Fibroblast of skin of left quadriceps (primary cell): ENCODE results near the gene LTBP2.
A peak's percentile ranks its signal among the peaks of the same experiment; 100 is the strongest.

Experiments
- DNase-seq, 2 experiments: peaks; one replicate each; pipeline ENCODE4 v3.0.0-alpha.2; 2013; ENCODE audit warnings: low read depth in 2 of 2

LTBP2 gene

DNA sequence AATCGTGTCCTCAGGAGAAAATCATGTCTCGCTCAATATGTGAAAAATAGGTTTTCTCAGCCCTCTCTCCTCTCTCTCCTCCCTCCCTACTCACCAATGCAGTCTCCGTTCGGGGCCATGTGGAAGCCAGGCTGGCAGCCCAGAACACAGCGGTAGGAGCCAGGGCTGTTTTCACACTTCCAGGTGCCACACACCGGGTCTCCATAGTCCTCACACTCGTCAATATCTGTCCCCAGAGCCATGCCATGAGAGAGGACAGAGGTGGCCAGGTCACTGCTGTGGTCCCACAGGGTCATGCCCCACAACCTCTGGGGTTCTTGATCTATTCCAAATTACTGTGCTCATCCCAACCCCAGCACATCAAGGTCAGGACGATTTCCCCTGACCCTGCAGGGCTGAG, 105.0 kb downstream of the LTBP2 start:
- no peak for DNase-seq

DNA sequence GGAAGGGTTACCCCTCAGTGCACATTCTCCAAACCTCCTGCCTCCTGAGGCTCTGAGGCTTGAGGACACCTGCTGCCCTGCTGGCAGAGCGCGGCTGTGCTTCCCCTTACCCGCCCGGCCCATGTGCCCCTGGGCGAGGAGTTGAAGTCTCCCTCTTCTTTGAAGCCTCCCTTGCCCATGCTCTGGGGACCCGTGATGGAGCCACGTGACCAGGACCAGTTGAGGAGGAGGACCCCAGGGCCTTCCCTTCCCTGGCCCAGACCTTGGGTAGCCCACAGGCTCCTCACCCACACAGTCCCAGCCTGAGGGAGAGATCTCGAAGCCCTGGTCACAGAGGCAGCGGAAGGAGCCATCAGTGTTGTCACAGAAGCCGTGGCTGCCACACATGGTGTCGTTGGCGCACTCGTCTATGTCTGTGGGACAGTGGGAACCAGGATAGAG, 105.6 kb downstream of the LTBP2 start:
- DNase-seq: no peak

DNA sequence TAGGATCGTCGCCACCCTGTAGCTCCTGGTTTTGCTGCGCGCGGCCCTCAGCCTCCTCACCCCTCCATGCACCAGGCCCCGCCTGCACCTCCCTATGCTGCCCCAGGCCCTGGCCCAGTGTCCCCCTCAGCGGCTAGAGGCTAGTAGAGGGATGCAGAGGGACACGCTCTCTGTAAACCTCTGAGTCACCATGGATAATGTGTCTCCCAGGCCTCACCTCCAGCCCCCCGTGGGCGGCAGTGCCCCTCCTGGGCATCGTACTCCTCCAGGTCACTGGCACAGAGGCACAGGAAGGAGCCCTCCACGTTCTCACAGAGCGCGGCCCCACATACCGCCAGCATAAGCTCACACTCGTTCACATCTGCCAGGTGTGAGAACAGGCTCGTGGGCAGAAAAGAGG, 106.2 kb downstream of the LTBP2 start:
- no peak for DNase-seq

DNA sequence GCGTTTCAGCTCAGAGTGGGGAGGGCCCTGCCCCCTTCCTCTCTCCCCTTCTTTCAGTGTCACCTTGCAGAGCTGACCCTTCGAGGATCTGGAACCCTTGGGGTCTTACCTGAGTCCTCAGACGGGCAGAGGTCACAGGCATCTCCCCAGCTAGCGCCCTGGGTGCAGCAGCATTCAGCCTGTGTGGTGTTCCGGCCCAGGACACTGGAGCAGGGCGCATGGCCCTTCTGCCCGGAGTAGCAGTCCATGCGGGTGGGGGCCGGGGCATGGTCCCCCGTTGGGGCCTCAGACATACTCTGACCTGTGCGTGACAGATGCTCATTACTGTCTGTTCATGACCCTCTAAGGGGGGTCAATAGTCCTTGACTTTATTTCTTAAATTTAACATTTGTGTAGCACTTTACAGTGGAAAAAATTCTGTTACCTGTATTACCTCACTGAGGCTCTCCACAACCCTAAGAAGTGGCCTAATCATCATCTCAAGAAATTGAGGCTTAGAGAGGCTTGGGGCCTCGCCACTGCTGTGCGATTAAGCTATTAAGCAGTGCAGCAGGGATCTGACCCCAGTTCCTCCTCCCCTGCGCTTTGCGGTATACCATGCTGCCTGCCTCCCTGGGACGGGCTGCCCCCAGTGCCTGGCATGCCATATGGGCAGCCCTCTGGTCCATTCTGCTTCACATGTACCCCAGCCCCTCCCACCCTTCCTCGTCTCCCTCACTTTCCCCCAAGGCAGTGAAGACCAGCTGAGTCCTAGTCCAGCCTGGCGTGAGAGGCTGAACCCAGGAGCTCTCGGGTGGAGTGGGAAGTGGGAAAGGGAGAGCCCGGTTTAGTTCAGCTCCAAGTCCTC, 106.9 kb downstream of the LTBP2 start:
- DNase-seq: no peak

DNA sequence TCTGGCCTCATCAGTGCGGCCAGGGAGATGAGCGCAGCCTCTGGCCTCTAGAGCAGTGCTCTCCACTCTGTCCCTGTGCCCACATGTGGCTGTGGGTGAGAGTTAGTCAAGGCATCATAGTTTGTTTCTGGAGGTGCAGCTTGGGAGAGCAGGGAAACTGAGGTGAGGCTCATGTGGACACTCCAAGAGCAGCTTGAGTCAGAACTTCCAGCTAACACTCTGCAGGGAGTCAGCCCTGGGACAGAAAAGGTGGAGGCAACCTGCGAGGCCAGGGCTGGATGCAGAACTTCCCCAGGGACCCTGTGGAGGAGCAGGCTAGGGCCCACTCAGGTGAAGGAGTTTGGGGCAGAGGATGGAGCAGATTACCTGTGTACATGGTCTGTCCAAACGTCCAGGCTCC, 107.6 kb downstream of the LTBP2 start:
- no peak for DNase-seq

DNA sequence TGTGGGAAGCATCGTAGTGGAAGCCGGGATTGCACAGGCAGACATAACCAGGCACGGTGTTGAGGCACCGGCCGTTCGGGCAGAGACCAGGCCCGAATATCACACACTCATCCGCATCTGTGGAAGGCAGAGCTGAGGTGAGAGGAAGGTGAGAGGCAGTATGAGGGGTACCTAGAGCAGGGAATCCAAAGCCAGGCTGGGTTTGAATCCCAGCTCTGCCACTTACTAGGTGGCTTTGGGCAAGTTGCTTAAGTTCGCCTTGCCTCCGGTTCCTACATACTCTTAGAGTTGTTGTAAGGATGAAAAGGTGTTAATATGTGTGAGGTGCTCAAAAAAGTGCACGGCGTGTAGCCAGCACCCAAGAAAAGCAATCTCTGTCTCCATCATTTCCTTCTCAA, 108.1 kb downstream of the LTBP2 start:
- DNase-seq: no peak

DNA sequence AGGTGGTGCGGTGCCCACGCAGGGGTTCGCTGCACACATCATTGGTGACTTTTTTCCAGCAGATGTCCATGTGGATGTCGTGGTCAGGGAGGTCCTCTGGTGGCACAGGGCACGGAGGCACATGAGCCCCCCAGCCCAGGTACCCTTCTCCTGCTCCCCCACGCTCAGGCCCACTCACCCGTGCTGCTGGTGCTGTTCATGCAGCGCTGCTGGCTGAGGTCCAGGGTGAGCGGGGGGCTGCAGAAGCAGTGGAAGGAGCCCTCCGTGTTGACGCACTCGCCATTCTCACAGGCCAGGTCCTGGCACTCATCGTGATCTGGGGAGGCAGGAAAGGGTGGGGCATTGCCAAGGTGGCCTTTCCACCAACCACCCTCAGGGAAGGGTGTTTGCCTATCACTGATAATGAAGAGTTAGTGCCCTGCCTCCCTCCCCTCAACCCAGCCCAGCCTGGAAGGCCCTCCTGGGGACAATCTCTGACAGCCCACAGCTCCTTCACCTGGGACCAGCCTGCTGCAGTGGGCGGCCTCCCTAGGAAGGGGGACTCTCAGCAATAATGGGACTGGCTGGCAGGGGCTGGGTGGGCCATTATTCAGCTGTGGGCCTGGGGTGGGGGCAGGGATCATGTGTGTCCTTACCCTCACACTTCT, 108.6 kb downstream of the LTBP2 start:
- DNase-seq: no peak

DNA sequence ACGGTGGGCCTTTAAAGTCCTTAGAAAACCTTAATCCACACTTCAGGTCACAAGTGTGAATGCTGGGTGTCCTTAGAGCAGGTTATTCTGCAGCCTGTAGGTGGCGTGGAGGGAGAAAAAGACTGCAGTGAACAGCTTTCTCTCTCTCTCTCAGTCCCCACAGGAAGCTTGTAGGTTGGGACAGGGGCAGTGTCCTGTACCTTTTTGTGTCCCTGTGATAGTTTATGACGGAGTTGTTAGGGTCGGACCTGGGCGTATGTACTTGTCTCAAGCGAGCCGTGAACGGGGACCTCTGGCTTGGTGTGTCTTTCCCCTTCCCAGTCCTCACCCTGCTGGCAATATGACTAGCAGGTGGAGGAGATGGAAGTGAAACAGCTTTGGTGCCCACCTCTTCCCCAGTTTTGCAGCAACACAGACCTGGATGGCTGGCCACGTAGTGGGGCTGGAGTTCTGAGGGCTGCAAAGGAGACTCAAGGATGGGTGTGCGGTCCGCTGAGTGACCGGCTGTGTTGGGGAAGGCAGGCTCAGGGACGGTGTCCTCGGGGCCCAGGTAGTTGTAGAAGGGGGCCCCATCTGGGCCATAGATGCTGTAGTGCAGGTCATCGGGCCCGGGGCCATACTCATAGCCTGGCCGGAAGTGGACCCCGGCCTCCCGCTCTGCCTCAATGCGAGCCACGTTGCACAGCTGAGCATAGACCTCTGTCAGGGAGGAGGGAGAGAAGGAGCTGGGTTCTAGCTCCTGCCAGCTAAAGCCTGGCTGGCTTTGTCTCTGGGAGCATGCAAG, 109.6 kb downstream of the LTBP2 start:
- DNase-seq: no peak

DNA sequence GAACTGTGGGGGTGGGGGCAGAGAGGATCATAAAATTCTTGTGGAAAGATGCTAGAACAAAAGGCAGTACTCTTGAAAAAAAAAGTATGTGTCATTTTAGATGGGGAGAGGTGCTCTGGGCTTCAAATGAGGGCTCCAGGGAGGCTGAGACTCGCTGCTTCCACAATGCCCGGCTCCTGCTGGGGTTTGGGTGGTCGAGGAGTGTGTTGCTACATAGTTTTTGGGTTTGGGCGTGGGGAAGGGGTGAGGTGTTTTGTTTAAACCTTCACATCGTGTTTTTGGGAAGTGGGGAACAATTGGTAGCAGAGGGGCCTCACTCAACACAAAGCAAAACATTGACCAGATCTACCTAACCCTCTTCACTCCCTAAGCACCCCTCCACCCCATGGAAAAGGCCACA, 110.3 kb downstream of the LTBP2 start:
- no peak for DNase-seq

DNA sequence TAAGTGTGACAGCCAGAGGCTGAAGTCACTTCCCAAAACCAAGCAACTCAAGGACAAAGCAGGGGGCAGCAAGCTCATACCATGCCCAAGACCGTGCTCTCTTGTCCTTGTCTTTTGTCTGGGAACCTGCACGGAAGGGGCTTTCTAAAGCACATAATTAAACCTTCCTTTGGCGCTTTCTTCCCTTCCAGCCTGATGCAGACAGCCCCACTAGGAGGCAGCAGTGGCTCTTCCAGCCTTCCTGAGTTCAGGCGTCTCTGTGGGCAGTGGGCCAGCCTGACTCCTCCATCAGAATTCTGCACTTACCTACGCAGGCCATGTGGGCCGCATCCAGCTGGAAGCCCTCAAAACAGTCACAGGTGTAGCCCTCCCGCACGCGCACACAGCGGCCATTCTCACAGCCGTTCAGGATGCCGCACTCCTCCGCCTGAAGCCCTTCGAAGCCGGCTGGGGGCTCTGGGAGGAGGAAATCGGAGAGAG, 110.9 kb downstream of the LTBP2 start:
- peak; percentile 67 to 71 for DNase-seq

DNA sequence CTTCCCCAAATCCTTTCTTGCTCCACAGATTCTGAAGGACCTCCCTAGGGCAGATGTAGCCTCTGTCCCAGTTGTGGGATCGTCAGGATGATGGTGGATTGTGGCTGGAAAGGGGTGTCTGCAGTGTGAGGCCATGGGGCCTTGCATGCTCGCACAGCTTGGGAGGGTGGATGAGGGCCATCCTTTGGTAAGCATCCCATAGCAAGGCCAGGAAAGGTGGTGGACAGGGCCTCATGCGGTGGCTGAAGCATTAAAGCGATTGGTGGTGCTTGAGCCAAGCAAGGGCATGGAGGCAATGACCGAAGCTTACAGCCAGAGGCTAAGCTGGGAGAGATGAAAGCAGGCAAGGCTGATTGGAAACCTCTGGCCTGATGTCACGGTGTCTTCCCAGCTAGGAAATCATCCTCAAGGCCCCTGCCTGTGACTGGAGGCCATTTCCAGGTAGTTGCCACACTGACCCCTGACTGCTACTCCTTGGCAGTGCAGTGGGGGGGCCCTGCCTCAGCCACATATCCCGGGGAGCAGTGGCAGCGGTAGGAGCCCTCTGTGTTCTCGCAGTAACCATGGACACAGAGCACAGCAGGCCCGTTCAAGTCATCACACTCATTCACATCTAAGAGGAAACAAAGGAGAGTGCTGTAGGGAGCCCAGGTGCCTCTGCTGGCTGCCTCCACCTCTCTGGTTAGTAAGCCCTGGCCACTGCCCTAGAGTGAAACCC, 111.5 kb downstream of the LTBP2 start:
- no peak for DNase-seq

DNA sequence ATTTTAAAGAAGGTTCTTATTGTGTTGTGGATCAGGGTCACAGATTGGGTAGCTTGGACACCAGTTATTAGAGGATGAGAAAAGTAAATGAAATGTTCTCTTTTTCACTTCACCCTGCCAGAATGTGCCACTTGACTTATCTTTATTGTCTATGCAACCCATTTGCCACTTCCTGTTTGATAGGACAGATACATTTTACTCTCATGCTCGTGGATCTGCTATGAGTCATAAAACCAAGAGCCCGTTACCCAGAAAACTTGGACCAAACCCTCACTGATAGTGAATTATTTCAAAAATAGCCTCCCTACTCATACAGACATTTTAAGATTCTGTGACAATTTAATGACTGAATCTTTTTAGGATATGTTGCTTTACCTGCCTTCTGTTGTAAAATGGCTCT, 116.7 kb downstream of the LTBP2 start:
- DNase-seq: no peak

DNA sequence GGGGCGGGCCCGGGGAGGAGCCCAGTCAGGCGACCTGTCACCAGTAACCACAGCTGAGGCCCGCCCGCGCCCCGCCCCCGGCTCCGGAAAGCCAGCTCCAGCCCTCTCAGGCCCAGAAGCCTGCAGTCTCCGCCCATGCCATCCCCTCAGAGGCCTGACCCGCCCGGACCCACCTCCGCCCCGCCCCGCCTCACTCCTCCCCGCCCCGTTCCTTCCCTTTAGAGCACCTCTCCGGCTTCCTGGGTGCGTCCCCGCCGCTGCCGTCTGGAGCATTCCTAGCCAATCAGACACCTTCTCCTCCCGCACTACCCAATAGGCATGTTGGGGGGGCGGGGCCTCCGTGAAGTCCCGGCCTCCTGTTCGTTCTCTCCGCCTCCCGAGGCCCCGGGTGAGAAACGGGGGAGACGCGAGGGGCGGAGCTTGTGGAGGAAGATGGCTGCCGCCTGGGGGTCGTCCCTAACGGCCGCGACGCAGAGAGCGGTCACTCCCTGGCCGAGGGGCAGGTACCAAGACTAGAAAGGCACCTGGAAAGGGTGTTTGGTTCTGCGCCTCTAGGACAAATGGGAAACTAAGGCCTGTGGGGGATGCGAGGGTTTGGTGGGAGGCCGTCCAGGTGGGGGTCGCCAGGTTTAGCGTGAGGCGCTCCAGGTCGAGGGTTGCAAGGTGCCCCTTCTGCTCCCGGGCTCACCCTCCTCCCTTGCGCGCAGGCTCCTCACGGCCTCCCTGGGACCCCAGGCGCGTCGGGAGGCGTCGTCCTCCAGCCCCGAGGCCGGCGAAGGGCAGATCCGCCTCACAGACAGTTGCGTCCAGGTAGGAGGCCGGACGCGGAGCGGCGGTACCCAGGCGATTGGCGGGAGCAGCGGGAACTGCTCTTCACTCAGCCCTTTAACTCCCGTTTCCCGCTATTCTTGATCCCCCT, 118.4 kb downstream of the LTBP2 start, which contains the start of gene ISCA2:
TSS of gene ISCA2 (plus strand) at position 423 of the 919 bp plus-strand sequence. CDS start at position 433, 10 bp downstream.
- DNase-seq: peak; percentile 98 to 99

DNA sequence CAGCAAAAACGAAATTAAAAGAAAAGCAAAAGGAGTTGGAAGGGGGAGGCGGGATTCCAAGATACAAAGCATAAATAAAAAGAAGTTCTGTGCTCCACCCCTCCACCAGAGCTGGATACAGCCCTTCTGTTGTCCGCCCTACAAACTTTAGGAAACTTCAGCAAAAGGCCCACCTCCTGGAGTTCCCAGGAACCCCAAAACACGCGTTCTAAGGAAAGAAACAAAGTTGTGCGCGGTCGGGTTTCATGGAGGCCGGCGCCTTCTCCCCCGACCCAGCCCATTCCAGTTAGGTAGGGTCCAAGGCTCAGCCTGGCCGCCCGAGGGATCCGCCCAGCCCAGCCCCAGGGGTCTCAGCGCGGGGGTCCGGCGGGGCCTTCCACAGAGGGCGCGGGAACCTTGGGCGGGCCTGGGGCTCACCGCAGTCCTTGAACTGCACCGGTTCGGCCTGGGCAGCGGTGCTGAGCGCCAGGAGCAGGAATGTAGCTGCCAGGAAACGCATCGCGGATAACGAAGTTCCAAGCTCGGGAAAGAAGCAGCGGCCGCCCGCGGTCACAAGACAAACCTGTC, 119.2 kb downstream of the LTBP2 start, which contains the start of gene NPC2:
TSS of gene NPC2 (minus strand) at position 530 of the 567 bp plus-strand sequence. CDS start at position 499, 31 bp downstream.
- DNase-seq: no peak

DNA sequence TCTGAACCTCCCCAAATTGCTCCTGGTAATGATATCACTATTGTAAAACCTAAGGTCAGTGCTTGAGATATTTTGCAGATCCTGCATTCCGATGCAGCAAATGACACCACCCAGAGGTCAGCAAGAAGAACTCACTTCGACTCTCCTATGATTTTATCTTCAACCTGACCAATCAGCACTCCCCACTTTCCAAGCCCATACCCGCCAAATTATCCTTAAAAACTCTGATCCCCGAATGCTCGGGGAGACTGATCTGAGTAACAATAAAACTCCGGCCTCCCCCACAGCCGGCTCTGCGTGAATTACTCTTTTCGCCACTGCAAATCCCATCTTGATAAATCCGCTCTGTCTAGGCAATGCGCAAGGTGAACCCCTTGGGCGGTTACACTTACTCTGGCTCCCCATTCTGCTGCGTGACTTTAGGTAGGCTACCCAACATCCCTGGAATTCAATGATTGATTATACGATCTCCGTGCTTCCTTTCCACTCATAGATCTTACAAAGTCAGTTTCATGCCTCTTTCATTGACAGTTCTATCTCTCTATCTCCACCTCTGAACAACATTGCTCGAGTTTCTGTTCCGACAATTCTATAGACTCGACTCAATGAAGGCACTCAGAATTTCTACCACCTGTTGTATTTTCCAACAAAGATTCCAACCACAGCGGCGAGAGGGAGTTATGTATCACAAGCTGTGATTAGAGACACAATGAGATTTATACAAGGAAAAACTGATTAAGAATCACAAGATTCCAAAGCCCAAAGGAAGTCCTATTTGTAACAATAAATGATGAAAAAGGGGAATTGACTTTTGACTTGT, 119.9 kb downstream of the LTBP2 start:
- DNase-seq: no peak

DNA sequence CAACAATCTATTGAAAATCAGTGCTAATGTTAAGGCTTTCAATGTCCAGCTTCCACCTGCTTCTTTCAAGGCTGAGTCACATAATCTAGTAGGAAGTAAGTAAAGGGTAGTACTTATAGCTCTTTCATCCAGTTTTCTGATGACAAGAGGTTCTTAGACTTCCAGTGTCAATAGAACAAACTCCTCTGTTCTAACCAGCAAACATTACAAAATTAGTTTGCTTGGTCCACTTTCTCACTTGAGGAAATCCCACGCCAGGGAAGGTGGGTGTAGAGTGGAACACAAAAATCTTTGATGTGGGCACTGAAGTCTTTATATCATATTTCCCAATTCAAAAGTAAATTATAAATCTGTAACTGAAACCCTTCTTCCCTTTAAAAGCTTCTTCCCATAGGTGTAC, 121.6 kb downstream of the LTBP2 start:
- no peak for DNase-seq

DNA sequence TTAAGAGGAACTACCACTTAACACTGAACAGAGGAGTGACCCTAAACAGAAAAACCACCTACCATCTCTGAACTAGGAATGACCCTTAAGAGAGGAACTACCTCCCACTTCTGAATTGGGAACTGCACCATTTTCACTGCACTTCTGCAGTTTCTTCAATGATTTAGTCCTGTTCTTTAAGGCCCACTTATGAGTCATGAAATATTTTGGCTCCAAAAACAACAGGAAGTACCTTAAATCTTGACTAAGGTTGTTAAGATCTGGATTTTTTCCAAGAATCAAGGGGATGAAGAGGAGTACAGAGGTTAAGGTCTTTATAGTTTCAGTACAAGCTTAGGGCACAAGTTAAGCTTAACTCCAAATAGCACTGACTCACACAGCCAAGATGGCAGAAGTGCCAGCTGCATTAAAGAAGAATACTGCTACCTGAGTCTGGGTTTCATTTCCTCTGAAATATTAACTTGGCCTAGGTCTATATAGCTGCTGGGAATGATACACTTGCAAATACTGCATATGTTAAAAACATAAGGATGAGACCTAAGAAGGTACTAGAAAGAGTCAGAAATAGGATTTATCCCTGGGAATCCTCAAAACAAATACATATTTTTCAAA, 123.1 kb downstream of the LTBP2 start:
- peak in 1 of 2 experiments; percentile 36 for DNase-seq

DNA sequence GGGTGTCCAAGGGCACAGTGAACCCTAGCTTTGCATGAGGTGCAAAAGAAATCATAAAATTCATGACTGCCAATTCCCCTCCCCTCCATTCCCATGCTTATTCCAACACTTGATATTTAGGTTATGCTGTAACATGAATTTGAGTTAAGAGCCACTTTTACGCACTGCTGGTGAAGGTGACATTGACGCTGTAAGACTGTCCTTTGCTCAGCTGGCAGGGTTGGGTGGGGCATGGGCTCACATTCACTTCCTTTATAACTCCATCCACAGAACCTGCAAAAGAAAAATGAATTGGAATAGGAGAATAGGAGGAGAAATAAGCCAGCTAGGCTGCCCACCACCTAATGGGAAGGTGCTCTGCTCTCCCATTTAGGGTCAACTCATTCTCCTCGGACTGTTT, 125.9 kb downstream of the LTBP2 start:
- DNase-seq: no peak

DNA sequence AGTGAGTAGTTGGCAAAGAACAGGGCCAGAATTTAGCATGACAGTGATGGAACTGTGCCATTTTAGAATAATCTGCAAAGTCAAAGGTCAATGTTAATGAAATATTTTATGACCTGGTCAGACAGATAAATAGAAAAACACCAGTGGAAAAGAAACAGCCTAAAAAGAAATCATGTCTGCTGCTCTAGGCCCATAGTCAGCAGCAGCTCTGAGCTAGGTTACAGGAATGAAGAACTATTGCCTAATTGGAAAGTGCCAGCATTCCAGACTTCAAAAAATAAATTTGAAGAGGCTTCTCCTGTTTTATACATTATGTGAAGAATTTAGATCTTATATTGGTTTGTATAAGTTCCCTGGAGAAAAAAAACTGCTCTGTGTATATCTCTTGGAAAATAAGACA, 128.7 kb downstream of the LTBP2 start:
- DNase-seq: no peak
